GM12891 (cell line): Measurements from ENCODE around the gene UCP1.

Source experiments
- DNase-seq: peaks from one replicate; pipeline ENCODE4 v3.0.0; 2011; ENCODE audit warnings: low spot score; ENCODE audit not compliant: insufficient read length
- FAIRE-seq: peaks from 2 replicates; lab custom pipeline; 2011; peaks lifted over from hg19 to GRCh38; lab: Jason Lieb, UNC
- PAX5 ChIP-seq: IDR thresholded peaks from 2 replicates; pipeline ENCODE4 v1.6.1; 2011; ENCODE audit warnings: low read length, moderate library complexity, mild to moderate bottlenecking; ENCODE audit not compliant: insufficient read depth, severe bottlenecking
- POLR2A ChIP-seq: IDR thresholded peaks from 2 replicates; pipeline ENCODE4 v1.6.1; 2011; ENCODE audit warnings: low read depth, low read length, control low read depth
- POLR2AphosphoS5 ChIP-seq: IDR thresholded peaks from 2 replicates; pipeline ENCODE4 v1.6.1; 2011; ENCODE audit warnings: low read depth, low read length, control low read depth
- POU2F2 ChIP-seq: IDR thresholded peaks from 2 replicates; pipeline ENCODE4 v1.6.1; 2011; ENCODE audit warnings: low read depth, mild to moderate bottlenecking, control low read depth, low read length, moderate library complexity
- SPI1 ChIP-seq: IDR thresholded peaks from 2 replicates; pipeline ENCODE4 v1.6.1; 2011; ENCODE audit warnings: low read depth, low read length, control low read depth
- TAF1 ChIP-seq: IDR thresholded peaks from 2 replicates; pipeline ENCODE4 v1.6.1; 2011; ENCODE audit warnings: low read depth, low read length, control low read depth

UCP1 gene

DNA sequence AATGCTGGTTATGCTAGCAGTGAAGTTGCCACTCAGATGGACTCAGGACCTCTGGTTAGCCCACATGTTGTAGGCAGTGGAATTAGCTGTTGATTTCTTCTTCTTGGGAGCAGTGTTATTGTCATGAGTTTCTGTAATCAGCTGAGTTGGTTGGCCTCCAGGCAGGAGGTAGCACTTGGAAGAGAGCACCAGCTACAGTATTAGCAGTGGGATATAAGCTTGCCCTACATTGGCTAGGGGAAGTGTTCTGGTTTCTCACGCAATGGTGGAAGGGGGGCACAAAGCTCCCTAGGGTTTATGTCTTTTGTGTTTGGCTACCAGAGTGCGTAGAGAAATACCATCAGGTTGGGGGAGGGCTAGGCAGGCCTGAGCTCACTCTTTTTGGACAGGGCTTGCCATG, 34.0 kb upstream of the UCP1 start:
- no peak for FAIRE-seq
- DNase-seq = no peak
- no peak for TF ChIP-seq SPI1
- TF ChIP-seq TAF1 = no peak
- no peak for TF ChIP-seq POLR2AphosphoS5
- no peak for TF ChIP-seq PAX5
- TF ChIP-seq POU2F2 = no peak
- TF ChIP-seq POLR2A = no peak

- FAIRE-seq (no peak), DNase-seq (no peak)
- TF ChIP-seq PAX5 (no peak), POLR2AphosphoS5 (no peak)
Observed at GRCh38 chr4:140600408-140600807, 31.6 kb upstream of the UCP1 start.

- TF ChIP-seq SPI1 (no peak), TAF1 (no peak), POLR2A (no peak), POU2F2 (no peak), POLR2AphosphoS5 (no peak), PAX5 (no peak)
- FAIRE-seq (peak; percentile 13), DNase-seq (peak; percentile 35)
Observed at GRCh38 chr4:140595065-140595464, 26.3 kb upstream of the UCP1 start.

DNA sequence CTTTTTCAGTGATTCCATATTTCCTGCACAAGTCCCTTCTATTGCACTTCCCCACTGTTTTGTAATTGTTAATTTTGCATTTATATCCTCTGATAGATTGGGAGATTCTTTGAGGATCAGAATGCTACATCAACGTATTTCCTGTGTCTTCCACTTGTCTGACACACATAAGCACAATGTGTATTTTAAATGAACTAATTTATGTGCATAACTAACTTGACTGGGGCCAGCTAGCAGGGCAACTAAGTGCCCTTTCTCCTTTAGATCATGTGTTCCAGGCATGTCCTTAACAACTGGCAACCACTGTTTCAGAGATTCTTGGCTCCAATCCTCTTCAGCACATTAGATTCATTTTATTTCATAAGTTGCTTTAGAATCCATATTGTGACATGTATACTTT, 15.7 kb upstream of the UCP1 start:
- TF ChIP-seq PAX5 (no peak), SPI1 (no peak), POLR2AphosphoS5 (no peak), POLR2A (no peak), TAF1 (no peak), POU2F2 (no peak)
- DNase-seq (no peak), FAIRE-seq (no peak)

GRCh38 chr4:140581078-140581477, 12.3 kb upstream of the UCP1 start:
- DNase-seq (no peak), FAIRE-seq (no peak)
- TF ChIP-seq PAX5 = no peak
- no peak for TF ChIP-seq POU2F2
- no peak for TF ChIP-seq TAF1
- no peak for TF ChIP-seq POLR2AphosphoS5
- no peak for TF ChIP-seq POLR2A
- no peak for TF ChIP-seq SPI1

GRCh38 chr4:140579278-140579677, 10.5 kb upstream of the UCP1 start:
- DNase-seq (no peak), FAIRE-seq (no peak)
- TF ChIP-seq POLR2AphosphoS5 = no peak
- TF ChIP-seq POLR2A = no peak
- no peak for TF ChIP-seq PAX5
- no peak for TF ChIP-seq SPI1
- TF ChIP-seq TAF1 = no peak
- TF ChIP-seq POU2F2 = no peak

DNA sequence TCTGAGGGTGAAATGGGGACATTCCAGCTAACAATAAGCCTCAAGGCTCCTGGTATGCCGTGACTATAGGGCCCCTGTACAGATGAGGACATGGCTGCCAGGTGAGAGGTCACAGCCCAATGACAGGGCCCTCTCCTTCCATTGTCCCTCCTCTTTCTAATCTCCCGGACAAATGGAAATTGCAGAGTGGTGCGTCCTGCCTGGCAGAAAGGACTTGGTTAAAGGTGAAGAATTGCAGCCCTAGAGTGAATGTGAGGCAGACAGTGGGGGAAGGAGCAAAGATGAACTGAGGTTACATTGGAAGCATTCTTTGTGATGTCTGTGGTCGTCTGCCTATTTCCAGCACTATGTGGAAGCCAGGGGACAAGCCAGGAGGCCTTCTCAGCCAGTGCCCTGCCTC, 6.7 kb upstream of the UCP1 start:
- no peak for FAIRE-seq
- TF ChIP-seq POLR2A (no peak), TAF1 (no peak), SPI1 (no peak), PAX5 (no peak), POLR2AphosphoS5 (no peak), POU2F2 (no peak)
- no peak for DNase-seq

DNA sequence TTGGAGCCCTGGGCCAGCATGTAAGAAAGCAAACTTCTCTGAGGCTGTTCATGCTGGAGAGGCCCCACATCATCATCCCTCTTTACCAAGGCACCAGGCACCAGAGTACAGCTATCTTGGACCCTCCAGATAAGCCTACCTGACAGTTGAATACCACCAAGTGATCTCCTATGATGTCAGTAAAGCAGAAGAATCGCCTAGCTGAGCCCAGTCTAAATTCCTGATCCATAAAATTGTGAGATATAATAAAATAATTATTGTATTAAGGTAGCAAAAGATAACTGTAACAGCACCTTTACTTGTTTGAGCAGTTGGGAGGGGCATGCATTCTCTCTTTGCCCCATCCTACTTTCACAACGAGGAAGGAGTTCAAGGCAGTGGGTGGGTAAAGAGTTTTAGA, 2.9 kb upstream of the UCP1 start:
- no peak for DNase-seq
- TF ChIP-seq POLR2AphosphoS5 (no peak), POLR2A (no peak), TAF1 (no peak), SPI1 (no peak), POU2F2 (no peak), PAX5 (no peak)
- no peak for FAIRE-seq

- FAIRE-seq (no peak), DNase-seq (no peak)
- TF ChIP-seq PAX5 (no peak), POLR2AphosphoS5 (no peak), SPI1 (no peak), POU2F2 (no peak), TAF1 (no peak)
Observed at GRCh38 chr4:140569307-140569638, 512 bp upstream of the UCP1 start.

DNA sequence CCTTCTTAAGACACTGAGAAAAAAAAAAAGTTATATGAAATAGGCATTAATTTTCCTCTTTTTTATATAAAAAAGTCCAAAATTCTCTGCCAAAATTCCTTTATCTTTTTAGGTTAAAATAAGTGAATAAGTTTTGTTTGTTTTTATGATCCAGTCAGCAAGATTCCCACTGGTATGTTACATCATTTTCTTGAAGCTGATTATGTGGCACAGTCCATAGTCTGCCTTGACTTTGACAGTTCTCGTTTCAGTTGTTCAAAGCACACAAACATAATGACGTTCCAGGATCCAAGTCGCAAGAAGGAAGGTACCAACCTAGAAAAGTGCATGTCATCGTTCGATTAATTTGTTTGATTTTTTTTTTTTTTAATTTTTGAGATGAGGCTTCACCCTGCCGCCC, 9.1 kb downstream of the UCP1 start:
- FAIRE-seq (no peak), DNase-seq (no peak)
- no peak for TF ChIP-seq PAX5
- TF ChIP-seq TAF1 = no peak
- no peak for TF ChIP-seq POLR2A
- TF ChIP-seq SPI1 = no peak
- no peak for TF ChIP-seq POU2F2
- no peak for TF ChIP-seq POLR2AphosphoS5
